Stomach (tissue), 4 donors: Measurements from ENCODE around the gene DOCK2.

ENCODE experiments used
- CTCF ChIP-seq, 7 experiments: fragments of 450-650 bp in 4 of 7; fragments of 200-600 bp in 3 of 7; sonication (generic) in 3 of 7; IDR thresholded peaks; one replicate each; pipeline ENCODE4 v1.5.1; 2016 to 2019; ENCODE audit warnings: antibody characterized with exemption in 7 of 7, control low read depth in 2 of 7, mild to moderate bottlenecking in 1 of 7
- EP300 ChIP-seq: sonication (generic); formaldehyde crosslinking; IDR thresholded peaks from one replicate; pipeline ENCODE4 v1.6.1; 2017; ENCODE audit warnings: antibody characterized with exemption
- POLR2AphosphoS5 ChIP-seq, 3 donors: sonication (generic); formaldehyde crosslinking; IDR thresholded peaks; one replicate each; pipeline ENCODE4 v1.6.1; 2016; ENCODE audit warnings: antibody characterized with exemption in 3 of 3

- TF ChIP-seq CTCF (IDR thresholded peaks at IDR 0.05) (no peak), EP300 (no peak), POLR2AphosphoS5 (IDR thresholded peaks at IDR 0.05) (no peak)
Measured at GRCh38 chr5:169632946-169633345, 4.1 kb upstream of the DOCK2 start.
